HG03558 (cell line): ENCODE measurements around the gene GMPR2.
A peak's percentile ranks its signal among the peaks of the same experiment; 100 is the strongest.

Experiments
- ATAC-seq: cut with Tn5 transposase; IDR thresholded peaks from one replicate; pipeline ENCODE4 v1.9.1; 2021; ENCODE audit warnings: moderate number of reproducible peaks; ENCODE audit not compliant: unreplicated experiment; ENCODE audit errors: extremely low read depth

GMPR2 gene

DNA sequence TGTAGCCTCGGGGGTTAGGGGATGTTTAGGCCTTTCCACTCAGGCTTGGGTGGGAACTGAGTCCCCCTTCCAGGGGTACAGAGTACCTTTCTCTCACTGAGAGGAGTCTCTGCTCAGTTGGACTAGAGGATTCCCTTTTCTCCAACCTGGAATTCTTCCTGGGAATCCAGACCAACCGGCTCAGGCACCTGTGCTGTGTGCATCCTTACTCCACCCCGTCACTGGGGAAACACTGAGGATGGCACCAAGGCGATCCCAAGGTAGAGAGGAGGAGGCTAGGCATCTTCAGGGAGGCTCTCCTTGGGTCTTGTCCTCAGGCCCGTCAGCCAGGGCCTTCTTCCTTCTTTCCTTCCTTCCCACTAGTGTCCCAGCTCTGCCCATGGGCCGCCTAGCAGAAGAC lies 31.1 kb downstream of the GMPR2 start:
- ATAC-seq = no peak

DNA sequence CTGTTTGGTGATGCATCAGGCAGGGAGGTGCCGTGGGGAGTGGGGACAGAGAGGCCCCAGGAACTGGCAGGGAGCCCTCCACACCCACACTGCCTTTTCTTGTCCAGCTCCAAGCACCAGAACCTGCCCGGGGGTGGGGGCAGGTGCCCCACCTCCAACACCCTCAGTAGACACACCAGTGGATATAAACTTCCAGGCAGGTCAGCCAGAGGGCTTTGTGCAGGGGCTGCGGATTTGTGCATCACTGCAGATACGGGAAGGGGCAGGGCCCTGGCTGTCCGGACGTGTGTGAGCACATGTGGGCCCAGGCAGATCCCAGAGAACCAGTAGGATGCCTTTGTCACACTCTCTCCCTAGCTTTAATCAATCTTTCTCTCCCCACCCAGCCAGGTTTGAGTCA lies 31.6 kb downstream of the GMPR2 start:
- ATAC-seq = no peak

DNA sequence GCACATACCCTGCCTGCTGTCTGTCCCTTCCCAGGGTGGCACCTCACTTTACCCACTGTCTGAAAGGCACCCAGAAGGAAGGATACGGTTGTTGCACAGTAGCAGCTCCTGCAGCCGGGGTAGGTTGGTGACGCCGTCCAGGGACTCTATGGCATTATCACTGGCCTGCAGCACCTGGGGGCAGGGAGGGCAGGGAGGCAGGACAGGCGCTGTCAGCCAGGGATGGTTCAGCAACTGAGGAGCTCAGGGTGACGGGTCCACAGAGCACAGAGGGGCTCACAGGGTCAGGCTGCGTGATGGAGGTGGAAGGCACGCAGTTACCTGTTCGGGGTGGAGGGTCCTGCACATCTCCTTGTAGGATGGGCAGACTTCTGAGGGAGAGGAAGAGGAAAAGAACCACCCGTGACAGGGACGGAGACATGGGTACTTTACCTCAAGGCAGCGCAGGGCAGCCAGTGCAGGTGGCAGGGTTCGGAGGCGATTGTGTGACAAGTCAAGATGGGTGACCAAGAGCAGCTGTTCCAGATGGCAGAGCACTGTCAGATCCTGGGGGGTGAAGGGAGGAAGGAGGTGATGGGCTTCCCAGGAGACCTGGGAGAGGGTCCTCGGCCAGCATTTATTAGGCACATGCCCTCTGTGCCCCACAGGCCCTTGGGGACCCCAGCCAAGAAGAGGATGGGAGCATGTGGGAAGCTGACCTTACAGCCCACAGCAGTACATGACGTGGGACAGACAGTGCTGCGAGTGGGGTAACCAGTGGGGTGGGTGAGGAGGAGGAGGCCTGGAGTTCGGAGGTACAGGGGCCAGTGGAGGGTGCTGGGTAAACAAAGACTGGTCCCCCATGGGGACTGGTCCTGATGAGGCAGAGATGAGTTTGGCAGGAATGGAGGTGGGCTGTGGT lies 33.9 kb downstream of the GMPR2 start:
- ATAC-seq = no peak

DNA sequence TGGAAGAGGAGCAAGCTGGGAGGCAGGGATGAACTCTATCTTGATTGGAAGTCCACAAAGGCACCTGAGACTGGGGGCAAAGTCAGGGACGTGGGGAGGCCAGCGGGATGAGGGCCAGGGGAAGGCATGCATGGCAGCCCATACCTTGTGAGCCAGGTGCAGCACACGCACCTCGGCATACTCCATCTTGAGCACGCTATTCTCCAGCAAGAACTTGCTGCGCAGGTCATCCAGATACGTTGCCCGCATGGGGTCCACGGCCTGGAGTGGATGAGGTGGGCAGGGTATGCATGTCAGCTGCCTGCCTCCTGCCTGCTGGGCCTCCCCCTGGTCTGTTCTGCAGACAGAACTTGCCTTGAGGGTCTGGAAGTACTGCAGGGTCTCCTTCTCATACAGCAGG lies 34.8 kb downstream of the GMPR2 start:
- ATAC-seq = no peak

DNA sequence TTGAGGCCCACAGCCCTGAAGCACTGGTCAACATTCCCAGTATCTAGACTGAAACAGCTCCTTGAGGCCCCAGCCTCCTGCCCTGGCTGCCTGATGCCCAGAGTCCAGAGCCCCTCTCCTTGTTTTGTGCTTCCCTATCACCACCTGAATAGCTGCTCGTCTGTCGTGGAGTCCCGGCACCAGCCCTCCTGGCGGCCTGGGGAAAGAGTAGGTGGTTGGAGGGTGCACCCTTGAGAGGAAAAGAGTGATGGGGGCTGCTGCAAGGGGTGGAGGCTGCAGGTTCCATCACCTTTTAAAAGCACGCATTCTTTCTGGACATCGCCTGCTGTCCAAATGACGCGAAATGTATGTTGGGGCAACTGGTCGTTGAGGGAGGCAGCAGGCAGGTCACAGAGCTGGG lies 35.5 kb downstream of the GMPR2 start:
- ATAC-seq = no peak

DNA sequence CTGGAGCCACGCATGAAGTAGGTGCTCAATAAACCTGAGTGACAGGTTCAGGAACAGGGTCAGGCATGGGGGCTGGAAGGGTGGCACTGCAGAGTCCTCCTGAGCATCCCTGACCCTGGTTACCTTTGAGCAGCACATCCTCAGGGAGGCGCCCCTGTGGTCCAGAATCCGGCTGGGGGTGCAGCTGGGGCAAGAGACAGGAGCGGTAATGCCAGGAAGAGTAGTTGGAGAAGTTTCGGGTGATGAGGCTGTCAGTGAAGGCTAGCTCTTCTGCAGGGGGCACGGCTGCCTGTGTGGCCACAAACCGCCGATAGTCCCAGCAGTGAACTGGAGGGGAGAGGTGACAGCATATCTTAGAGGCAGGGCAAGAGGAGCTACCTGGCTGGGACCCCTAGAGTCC lies 36.6 kb downstream of the GMPR2 start:
- no peak for ATAC-seq

DNA sequence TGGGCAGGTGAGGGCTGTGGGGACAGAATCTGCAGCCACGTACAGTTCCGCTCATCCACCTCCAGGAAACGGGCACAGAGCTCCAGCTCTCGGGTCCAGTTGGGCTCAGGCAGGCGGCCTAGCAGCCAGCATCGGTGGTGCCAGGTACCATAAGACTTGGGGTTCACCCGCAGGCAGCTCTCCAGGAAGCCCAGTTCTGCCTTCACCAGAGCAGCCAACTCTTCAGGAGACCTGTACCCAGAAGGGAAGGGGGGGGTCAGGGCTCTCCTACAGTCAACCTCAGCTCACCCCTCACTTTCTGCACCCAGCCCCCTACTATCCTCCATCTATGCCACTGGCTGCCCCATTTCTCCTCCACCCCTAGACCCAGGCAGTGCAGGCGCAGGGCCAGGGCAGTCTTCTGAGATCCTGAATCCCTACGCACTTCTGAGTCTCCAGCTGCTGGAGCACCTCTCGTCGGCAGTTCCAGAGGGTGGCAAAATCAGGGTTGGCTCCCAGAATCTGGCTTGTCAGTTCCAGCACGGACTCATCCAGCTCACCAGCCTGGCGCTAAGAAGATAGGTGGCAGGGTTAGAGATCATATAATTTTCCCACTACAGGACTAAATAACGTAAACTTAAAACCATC lies 37.3 kb downstream of the GMPR2 start:
- no peak for ATAC-seq

DNA sequence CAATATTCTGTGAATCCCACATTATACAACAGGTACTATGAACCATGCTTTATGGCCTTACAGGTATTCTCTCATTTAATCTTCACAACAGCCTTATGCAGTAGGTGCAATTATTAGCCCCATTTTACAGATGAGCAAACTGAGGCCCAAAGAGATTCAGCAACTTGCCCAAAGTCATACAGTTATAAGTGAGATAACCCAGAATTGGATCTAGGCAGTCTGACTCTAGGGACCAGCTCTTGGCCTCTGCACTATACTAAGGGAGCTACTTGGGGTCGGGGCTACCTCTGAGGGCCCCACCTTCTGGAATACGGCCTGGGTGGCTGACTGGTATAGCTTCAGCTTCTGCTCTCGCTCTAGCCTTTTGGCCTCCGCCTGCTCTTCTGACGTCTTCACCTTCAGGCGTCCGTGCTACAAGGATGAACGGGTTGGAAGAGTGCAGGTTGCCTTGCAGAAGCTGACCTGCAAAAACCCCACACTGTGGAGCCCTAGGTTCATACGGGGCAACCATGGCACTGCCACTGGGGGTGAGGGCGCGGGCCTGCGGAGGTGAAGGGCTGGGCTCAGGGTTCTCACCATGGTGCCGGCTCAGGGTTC lies 37.9 kb downstream of the GMPR2 start:
- ATAC-seq = no peak

DNA sequence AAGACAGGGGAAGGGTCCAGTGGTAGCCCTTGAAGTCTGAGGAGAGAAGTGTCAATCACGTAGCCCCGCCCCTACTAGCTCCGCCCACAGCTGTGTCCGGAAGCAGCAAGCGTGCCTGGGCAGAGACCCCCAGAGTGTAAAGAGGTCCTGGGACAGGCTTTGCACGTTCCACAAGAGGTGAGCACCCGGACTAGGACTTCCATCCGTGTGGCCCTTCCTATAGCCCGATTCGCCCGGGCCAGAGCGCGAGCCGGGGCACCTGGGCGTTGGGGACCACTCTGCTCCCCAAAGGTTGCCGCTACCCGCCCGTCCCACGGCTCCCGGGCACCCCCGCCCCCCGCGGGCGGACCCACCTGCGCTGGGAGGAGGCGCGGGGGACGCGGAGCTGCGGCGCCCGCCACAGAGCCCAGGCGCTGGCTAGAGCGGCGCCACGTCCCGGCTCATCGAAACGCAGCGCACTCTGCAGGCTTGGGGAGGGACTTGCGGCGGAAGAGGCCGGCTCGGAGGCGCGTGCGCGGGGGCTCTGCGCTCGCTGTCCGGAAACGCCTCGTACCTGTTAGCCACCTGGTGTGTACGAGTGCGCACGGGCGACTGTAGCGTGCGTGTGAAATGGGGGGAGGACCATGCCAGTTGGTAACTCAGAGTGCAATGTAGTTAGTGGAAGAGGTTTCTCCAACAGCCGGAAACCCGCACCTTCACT lies 38.6 kb downstream of the GMPR2 start, which contains the start of gene RABGGTA:
Gene RABGGTA (minus strand): TSS at position 464 of the 700 bp plus-strand sequence. CDS start 482 bp downstream, outside the sequence.
- peak; percentile 77 for ATAC-seq

DNA sequence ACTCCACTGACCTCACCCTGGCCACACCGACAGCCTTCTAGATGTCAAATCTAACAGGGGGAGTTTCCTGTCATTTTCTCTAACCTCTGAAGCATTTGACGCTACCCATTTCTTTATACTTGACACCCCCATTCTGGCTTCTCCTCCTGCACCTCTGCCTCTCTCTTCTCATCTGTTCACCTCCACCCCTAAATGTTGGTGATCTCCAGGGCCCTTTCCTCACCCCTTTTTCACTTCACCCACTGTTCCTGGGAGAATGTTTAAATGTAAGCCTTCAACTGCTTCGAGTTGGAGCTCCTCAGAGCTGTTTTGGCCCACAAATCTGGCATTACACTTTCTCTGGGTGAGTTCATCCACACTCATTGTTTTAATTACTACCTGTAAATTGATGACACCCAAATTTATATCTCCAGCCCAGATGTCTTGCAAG lies 39.1 kb downstream of the GMPR2 start:
- ATAC-seq = no peak

DNA sequence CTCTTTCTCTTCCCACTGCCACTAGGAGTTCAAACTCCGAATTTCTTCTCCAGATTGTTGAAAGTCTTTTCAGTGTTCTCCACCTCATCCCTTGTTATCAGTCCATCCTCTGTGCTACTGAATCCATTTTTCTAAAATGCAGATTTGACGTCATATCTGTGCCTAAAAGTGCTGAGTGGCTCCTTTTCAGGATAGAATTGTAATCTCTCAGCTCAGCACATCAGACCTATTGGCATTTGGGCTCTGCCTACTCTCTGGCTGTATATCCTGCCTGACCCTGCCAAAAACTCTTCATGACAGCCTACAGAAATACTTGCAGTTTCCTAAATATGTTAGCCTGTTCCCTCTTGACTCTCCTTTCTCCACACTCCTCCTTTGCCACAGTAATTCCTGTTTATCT lies 39.7 kb downstream of the GMPR2 start:
- no peak for ATAC-seq

DNA sequence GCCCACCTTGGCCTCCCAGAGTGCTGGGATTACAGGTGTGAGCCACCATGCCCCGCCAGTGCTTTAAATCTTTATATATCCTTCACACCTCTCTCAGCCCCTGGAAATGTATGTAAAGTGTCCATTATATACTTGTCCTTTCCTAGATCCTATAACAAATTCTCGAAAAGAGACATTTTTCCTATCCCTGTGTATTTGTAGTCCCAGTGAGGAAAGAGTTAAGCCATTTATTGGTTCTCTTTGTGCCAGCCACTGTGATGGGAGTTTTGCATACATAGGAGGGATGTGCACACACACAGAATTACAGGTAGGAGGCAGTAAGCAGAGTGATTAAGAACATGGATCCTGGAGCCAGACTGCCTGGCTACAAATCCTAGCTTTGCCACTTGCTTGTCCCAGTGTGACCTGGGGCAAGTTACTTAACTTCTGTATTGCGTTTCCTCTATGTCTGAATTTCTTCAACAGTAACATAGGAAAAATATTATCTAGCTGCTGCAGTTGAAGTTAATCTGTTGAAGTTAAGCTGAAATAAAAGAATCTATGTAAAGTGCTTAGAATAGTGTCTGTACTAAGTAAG lies 40.8 kb downstream of the GMPR2 start:
- no peak for ATAC-seq

DNA sequence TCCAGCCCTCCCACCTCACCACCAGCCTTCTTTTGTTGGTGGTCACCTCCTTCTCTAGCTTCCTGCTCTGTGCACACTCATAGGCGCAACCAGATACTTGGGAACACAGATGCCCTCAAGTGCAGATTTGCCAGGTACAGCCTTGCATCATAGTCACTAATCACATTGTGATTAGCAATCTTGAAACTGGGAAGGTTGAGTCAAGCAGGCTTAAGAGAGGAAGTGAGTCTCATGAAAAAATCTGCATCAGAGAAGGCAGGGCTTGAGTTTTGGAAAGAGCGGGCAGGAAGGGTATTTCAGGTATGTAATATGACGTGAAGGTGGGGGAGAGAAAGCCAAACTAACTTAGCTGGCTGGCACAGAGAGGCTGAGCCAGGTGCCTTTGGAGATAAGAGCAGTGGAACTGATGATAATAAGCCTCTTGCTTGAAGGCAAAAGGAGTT lies 41.4 kb downstream of the GMPR2 start:
- ATAC-seq = peak; percentile 44

DNA sequence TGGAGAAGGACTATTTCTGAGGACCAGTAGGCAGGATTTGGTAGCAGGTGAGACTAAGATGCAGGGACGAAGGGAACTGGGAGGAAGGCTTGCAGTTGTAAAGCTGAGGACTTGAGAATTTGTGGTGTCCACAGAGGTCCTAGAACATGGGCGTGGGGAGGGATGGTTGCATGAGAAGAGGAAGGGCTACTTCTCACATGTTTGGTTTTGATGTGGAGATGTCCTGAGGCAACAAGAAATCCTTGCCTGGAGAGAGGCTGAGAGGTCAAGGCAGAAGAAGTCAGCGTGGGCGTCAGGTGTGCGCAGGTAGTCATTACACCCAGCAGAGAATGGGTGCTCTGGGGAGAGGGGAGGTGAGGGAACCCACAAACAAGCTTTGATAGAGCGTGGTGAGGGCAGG lies 44.3 kb downstream of the GMPR2 start:
- ATAC-seq = no peak

DNA sequence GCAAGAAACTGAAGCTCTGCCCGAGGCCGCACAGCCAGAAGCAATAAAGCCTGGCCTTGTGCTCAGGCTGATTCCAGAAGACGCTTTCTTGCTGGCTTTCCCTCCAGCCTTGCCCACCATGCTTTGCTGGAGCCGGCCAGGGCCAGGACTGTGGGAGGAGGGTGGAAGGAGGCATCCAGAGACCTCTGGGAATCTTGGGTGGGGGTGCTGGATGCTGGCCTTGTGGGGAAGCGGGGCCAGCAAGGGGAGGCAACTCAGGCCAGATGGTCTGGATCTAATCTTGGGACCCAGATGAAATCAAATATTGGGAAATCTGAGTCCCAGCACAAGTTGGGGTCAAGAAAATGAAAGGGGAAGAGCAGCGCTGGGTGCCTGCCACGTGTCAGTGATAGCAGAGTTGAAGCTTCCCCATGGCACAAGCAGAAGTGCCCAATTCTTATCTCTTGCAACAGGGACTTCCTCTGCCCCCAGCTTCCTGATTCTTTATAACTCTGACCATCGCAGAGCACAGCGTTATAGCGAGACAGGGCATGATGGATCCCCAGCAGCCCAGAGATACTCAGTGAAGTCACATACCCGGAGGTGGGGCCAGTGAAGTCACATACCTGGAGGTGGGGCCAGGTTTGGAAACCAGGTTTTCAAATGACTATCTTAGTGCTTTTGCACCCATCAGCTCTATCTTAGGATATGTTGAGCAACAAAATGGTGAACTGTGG lies 45.0 kb downstream of the GMPR2 start:
- no peak for ATAC-seq

DNA sequence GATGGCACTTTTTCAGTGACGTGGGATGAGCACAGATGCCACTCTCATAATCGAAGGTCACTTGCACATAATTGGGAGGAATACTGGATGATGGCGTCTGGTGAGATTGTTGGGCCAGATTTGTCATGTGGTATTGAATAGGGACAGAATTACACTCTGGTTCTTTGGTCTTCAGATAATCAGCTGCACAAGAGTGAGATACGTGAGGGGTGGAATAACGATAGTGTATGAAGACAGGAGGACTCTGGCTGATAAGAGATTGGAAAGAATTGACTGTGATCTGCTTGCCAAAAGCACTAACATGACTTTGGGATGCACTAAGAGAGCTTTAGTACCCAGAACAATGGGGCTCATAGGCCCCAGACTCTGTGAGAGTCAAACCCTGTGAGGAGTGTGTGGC lies 45.7 kb downstream of the GMPR2 start:
- no peak for ATAC-seq

DNA sequence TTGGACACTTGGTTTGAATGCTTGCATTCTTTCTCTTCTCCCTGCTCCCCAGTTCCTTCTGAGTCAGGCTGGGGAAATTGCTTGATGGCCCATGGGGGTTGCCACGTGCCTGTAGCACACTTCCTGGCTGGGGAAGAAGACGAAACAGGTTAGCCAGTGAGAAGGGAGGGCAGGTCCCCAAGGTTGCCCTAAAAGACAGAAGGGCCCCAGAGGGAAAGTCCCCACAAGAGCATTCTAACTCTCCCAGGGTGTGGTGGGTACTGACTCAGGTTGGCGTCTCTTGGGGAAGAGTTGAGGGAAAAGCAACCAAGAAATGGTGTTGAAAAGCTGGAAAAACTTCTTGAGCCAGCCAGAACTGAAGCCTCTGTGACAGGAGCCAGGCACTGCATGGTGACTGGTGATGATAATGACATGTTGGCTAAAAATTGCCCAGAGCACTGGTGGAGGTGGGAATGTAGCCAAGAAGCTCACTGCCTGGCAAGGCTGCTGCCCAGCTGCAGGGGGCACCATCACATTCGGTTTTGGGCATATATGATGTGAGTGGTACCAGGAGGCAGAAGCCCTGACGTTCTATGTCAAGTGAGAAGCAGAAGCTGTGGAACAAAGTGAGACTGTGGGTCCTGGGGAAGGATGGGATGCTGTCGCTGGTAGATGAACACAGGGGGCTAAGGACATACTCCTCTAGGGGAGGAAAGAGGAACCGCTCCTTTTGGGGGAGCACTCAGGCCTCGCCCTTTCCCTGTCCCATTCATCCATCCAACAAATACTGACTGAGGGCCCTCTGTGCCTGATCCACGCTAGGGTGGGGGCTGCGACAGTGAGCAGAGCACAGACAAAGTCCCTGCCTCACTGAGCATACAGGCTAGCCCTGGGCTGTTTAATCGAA lies 46.8 kb downstream of the GMPR2 start:
- peak; percentile 56 for ATAC-seq

DNA sequence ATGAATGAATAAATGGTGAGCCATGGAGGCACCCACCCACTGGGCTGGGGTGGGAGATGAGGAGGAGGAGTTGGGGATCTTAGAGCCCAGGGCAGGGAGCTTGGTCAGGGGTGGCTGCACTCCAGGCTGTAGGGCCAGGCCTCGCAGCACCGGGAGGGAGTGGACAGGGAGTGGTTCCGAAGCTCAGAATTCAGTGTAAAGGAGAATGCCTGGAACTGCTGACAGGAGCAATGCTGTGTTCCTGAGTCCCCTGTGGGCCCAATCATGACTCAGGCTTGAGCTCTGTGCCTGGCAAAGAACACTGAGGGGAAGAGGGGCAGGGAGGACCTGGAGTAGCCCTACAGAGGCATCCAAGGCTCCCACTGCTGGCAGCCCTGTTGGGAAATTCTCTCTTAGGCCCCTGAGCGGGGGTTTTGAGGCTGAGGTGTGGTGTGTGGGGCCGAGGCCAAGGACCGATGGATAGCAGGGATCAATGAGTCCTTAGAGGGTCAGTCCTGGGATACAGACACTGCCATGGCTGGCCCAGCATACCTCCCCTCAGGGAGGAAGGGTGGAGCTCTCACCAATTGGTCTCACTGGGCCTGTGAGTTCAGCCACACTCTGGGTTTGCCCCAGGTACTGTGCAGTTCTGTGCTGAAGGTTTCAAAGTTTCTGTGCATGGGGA lies 48.2 kb downstream of the GMPR2 start:
- no peak for ATAC-seq
